ENCODE results near the gene SYNE1. TPM values are rescaled to one million over a fixed set of nuclear protein-coding genes. Genes with fewer than 3 reads are reported as not detected.
A peak's percentile ranks its signal among the peaks of the same experiment; 100 is the strongest.

The SYNE1 gene
- total RNA-seq, 1 experiment from 2014 or later, result 27.3 TPM

DNA sequence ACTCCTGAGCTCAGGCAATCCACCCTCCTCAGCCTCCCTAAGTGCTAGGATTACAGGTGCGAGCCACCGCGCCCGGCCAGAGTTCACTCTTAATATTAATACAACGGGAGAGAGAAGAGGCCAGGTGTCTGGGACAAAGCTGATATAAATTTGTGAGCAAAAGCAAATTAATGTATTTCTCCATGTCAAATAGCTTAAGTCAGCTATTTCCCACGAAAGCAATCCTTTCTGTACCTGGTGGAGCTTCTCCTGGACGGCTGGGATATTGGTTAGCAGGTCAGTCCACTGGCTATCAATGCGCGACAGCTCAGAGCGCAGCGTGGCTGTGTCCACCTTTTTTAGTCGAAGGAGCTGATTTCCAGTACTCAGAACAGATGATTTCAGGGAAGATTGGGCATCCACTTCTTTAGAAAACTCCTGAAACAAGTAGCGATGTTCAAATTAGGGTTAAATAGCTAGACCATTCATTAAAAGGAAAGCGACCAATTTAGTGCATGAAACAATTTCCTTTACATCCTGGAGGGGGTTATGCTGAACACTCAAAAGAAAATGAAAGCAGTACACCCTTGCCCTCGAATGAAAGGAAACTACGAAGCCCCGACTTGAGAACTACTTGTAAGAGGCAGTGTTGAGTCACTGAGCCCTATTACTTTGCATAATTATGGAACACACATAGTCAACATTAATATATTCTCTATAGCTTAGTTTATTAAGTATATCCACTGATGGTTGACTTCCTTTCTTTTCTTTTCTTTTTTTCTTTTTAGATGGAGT lies 403.4 kb downstream of the SYNE1 start:
- Histone ChIP-seq H3K4me3 (no peak overlapping the region), H3K9me3 (replicated peaks) (no peaks in the 10 kb centered on the region), H3K4me1 (0 out of 2 replicates have a peak, but pooled peaks cover 11% of the 10 kb centered on the region), H3K27ac (no peak overlapping the region), H3K27me3 (no peaks in the 10 kb centered on the region), H3K36me3 (peaks cover 14% of the 10 kb centered on the region)
- no peak for DNase-seq

DNA sequence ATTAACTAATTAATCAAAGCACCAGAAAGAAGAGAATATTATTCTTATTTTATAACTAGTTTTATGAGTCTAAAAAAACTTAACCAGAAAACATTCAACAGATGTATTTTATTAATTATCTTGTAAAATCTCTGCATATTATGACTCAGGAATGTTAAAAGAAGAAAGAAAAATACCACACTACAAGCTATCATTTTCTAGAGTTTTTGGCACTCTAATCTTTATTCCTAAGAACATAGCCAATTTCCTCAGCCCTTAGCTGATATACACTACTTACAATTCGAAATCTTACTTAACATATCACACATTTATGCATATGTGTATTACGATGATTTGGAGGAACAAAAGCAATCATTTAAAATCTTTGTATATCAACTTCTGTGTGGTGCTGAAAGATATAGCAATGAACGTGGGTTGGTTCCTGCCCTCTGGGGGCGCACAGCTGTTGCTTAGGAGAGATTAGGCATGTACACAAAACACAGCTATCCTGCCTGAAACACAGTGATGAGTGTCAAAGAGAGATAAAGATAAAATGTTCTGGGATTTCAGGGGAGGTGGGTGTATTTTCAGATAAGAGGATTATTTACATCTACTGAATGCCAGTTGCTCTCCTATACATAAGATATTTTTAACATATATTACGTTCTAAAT lies 404.5 kb downstream of the SYNE1 start:
- Histone ChIP-seq H3K27me3 (no peaks in the 10 kb centered on the region), H3K27ac (no peak overlapping the region), H3K4me1 (0 out of 2 replicates have a peak, but pooled peaks cover 11% of the 10 kb centered on the region), H3K4me3 (no peak overlapping the region), H3K9me3 (replicated peaks) (no peaks in the 10 kb centered on the region), H3K36me3 (peaks cover 16% of the 10 kb centered on the region)
- peak; percentile 62 to 72 for DNase-seq

DNA sequence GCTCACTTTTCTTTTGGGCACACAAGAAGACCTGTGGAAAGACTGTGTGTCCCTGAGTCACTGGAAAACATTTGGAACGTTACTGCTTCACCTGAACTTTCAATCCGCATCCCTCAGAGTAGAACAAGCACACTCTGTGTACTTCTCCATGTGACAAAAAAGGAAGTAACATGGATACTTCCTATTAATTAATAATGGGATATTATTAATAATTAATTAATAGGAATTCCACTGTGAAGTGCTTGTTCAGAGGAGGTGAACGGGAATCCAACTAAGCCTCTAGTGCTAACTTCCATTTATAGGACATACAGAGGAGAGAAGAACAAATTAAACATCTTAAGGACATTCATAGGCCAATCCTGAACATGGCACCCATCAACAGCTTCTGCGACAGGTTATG lies 407.8 kb downstream of the SYNE1 start:
- Histone ChIP-seq H3K4me1 (0 out of 2 replicates have a peak, but pooled peaks cover 11% of the 10 kb centered on the region), H3K27me3 (no peaks in the 10 kb centered on the region), H3K27ac (no peak overlapping the region), H3K36me3 (peaks cover 15% of the 10 kb centered on the region), H3K4me3 (no peak overlapping the region), H3K9me3 (replicated peaks) (no peaks in the 10 kb centered on the region)
- DNase-seq, result no peak

DNA sequence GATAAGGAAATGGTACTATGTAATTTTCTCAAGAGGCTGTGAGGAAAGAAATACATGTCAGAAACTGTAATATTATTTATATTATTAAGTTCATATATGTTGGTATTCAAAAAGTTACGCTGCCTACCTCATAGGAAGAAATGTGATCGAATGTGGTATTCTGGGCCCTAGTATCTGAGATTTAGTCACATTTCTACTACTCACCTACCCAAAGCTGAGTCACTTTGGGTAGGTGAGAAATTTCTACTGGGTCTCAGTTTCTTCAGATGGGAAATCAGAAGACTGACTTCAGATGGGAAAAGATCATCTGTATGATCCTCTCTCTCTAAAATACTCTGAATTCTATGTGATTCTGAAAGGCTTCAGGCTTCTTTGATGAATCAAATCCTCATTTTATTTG lies 411.0 kb downstream of the SYNE1 start:
- Histone ChIP-seq H3K4me1 (no peaks in the 10 kb centered on the region), H3K27me3 (no peaks in the 10 kb centered on the region), H3K9me3 (replicated peaks) (peaks cover 3% of the 10 kb centered on the region), H3K4me3 (no peak overlapping the region), H3K36me3 (peaks cover 33% of the 10 kb centered on the region), H3K27ac (no peak overlapping the region)
- DNase-seq, result no peak

DNA sequence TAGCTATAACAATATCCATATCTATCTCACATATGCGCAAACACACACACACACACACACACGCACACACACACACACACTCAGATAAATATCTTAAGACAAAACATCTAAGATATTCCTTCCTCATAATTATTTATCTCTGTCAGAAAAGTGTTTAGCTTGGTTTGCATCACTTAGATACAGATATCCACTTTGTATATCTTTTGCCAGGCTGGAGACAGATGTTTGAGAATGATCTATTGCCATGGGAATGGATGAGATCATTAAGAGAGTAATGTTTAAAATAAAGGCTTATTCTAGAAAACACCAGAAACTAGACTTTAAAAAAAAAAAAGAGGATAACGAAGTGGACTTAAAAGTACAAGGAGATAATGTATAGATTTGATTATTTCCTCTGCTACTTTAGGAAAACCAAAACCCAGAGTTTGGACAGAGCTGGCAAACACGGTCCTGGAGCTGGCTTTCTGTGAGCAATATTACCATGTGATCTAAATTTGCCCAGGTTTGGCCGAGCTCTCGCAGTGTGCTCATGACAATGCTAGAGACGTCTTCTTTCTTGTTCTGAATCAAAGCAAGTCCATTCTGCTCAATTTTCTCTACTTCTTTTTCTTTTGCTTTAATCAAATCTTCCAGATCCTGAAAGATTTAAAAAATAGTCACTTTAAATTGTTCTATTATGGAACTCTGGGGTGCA lies 411.8 kb downstream of the SYNE1 start:
- DNase-seq, result no peak

DNA sequence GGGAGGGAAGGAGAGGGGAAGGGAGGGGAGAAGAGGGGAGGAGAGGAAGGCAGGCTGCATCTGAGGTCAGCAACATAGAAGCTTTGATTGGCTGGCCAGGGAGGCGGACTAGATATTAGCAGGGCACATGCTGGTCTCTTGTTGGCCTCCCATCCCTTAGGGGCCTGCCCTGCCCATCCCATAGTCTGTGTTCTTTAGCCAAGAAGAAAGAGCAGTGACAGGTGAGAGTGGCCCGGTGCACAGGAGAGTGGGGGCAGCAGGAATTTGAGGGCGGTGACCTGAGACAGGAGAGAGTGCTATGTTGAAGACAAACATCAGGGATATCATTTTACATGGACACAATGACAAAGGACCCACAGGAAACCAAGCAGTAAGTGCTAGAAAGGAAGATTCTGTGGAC lies 413.5 kb downstream of the SYNE1 start:
- peaks cover 3% of the 10 kb centered on the region for H3K9me3 ChIP-seq (replicated peaks)
- H3K27ac ChIP-seq, result no peak overlapping the region
- H3K4me3 ChIP-seq, result no peak overlapping the region
- peaks cover 28% of the 10 kb centered on the region for H3K36me3 ChIP-seq
- no peaks in the 10 kb centered on the region for H3K4me1 ChIP-seq
- H3K27me3 ChIP-seq, result no peaks in the 10 kb centered on the region
- peak in 1 of 2 experiments; percentile 15 for DNase-seq

More for the DNA sequence above, 411.8 kb downstream of the SYNE1 start:
- H3K27ac ChIP-seq, result no peak overlapping the region
- no peaks in the 10 kb centered on the region for H3K4me1 ChIP-seq
- peaks cover 3% of the 10 kb centered on the region for H3K9me3 ChIP-seq (replicated peaks)
- no peak overlapping the region for H3K4me3 ChIP-seq
- H3K36me3 ChIP-seq, result peaks cover 31% of the 10 kb centered on the region
- H3K27me3 ChIP-seq, result no peaks in the 10 kb centered on the region

DNA sequence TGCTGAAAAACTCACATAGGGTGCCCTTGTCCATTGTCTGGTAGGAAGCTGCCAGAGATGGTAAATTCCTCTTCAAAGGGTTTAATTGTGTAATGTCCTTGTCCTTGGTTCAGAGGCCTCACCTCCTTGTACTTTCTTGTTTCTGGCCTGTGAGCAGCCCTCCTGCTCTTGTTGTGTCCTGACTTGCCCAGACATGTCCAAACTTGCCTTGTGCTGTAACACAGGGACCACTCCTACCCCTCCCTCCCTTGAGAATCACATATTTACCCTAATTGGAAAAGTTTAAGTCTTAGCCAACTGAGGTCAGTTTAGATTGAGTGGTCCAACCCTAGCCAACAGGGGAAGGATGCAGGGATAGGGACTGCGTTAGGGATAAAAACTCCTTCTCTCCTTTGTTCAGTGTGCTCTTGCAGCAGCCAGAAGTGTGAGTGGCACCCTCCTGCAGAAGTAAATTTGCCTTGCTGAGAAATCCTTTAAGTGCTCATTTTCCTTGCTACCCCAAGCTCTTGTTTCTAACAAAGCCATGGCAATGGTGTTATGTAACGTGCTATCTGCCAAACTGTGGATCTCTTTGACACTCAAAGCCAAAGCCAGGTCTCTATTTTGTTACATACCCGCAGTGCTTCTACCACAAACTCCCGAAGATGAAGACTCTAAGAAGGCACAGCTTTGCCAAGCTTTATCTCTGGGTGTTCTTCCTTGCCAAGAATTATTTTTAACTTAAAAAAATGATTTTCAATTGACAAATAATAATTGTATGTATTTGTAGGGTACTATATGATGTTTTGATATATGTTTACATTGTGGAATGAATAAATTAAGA lies 415.1 kb downstream of the SYNE1 start:
- Histone ChIP-seq H3K27ac (no peak overlapping the region), H3K27me3 (no peaks in the 10 kb centered on the region), H3K4me1 (no peaks in the 10 kb centered on the region), H3K9me3 (replicated peaks) (peaks cover 3% of the 10 kb centered on the region), H3K36me3 (peaks cover 27% of the 10 kb centered on the region), H3K4me3 (no peak overlapping the region)
- no peak for DNase-seq

DNA sequence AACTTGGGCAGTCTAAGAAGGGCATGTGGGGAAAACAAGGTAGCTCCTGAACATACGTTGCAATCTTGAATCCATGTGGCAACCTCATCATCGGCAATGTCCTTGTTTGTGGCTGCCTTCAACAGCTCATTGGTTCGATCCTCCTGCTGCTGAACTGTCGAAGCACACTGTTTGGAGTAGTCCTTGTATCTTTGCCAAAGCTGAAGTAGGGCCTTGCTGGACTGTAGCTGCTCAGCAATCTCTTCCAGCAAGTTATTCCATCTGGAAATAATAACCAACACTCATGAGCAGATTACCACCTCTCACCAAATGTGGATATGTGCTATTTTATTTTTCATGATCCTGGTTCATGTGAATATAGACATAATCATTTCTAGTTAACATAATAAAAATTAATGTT lies 416.4 kb downstream of the SYNE1 start:
- H3K27ac ChIP-seq, result no peak overlapping the region
- no peak overlapping the region for H3K4me3 ChIP-seq
- no peak for DNase-seq
- H3K9me3 ChIP-seq (replicated peaks), result peaks cover 3% of the 10 kb centered on the region
- H3K36me3 ChIP-seq, result peaks cover 27% of the 10 kb centered on the region
- no peaks in the 10 kb centered on the region for H3K27me3 ChIP-seq
- H3K4me1 ChIP-seq, result no peaks in the 10 kb centered on the region

DNA sequence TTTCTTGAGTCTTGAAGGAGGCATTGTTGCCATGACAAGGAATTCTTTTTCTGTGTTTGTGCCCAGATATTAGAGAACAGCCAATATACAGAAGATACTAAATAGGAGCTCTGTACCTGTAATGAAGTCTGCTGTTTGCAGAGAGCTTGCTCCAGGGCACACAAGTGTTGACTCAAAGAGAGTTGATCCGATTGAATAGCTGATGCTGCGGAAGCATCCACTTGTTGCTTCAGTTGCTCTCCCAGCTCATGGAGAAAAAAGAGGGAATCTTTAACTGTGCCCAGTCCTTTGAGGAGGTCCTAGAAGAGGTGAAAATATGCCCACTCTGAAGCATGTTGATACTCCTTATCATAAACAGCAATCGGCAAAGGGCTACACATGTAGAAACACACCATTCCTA lies 418.3 kb downstream of the SYNE1 start:
- Histone ChIP-seq H3K4me1 (no peaks in the 10 kb centered on the region), H3K9me3 (replicated peaks) (peaks cover 3% of the 10 kb centered on the region), H3K36me3 (peaks cover 20% of the 10 kb centered on the region), H3K27ac (no peak overlapping the region), H3K27me3 (no peaks in the 10 kb centered on the region), H3K4me3 (no peak overlapping the region)
- no peak for DNase-seq

DNA sequence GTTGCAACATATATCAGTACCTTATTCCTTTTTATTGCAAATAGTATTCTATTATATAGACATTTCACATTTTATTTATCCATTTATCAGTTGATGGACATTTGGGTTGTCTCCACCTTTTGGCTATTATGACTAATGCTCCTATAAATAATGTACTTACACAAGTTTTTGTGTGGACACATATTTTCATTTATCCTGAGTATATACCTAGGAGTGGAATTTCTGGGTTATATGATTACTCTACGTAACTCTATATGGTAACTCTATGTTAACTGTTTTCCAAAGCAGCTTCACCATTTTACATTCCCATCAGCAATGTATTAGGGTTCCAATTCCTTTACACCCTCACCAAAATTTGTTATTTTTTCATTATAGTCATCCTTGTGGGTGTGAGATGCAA lies 424.7 kb downstream of the SYNE1 start:
- no peak for DNase-seq
- H3K4me3 ChIP-seq, result no peak overlapping the region
- no peak overlapping the region for H3K27ac ChIP-seq
- H3K4me1 ChIP-seq, result no peaks in the 10 kb centered on the region
- H3K27me3 ChIP-seq, result no peaks in the 10 kb centered on the region
- peaks cover 9% of the 10 kb centered on the region for H3K36me3 ChIP-seq
- H3K9me3 ChIP-seq (replicated peaks), result 0 out of 2 replicates have a peak, but pooled peaks cover 2% of the 10 kb centered on the region

DNA sequence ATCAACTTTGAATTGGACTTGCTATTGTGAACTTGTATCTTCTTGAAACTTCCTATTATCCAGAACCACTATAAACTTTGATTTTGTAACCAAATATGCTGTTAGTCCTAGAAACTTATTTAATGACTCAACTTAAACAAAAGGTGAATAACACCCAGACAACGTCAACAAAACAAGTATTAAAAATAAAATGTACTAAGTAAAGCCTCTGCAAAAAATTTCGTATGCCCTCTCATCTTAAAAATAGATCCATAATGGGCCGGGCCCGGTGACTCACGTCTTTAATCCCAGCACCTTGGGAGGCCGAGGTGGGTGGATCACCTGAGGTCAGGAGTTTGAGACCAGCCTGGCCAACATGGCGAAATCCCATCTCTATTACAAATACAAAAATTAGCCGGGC lies 428.0 kb downstream of the SYNE1 start:
- H3K27ac ChIP-seq, result no peak overlapping the region
- H3K9me3 ChIP-seq (replicated peaks), result 0 out of 2 replicates have a peak, but pooled peaks cover 2% of the 10 kb centered on the region
- H3K4me1 ChIP-seq, result no peaks in the 10 kb centered on the region
- H3K27me3 ChIP-seq, result no peaks in the 10 kb centered on the region
- DNase-seq, result no peak
- H3K4me3 ChIP-seq, result no peak overlapping the region
- peaks cover 26% of the 10 kb centered on the region for H3K36me3 ChIP-seq

DNA sequence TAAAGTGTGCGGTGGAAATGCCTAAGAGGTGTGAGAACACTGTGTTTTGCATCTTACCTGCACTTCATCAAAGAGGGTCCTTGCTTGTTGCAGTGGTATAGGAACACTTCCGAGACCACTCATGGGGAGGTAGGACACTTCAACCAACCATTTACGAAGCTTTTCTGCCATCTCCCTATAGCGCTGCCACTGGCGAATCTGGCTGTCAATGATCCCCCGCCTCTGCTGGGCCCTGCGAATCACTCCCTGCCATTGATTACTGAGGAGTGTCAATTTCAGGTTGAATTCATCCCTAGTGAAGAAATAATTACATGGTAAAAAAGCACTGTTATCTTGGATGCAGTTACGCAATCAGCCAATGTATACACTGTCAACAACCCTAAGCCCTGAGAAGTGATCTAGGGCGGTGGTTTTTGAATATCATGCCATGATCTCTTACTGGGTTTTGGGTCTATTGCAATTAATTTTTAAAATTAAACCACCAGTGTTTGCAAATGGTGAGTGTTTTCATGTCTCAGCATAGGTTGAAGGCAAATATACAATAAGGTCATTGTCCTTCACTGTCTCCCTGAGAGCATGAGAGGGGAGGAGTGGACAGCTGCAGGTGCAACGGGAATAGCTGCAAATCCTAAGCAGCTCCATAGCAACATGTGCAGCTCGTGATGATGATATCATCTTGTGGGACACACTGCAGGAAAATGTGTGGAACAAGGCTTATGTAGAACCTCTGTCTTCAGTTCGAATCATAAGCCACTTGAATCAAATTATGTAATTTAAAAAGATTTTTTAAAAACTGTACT lies 429.0 kb downstream of the SYNE1 start:
- H3K9me3 ChIP-seq (replicated peaks), result no peaks in the 10 kb centered on the region
- H3K36me3 ChIP-seq, result peaks cover 21% of the 10 kb centered on the region
- no peak overlapping the region for H3K4me3 ChIP-seq
- H3K27me3 ChIP-seq, result no peaks in the 10 kb centered on the region
- no peaks in the 10 kb centered on the region for H3K4me1 ChIP-seq
- DNase-seq, result peak; percentile 6 to 38
- no peak overlapping the region for H3K27ac ChIP-seq

DNA sequence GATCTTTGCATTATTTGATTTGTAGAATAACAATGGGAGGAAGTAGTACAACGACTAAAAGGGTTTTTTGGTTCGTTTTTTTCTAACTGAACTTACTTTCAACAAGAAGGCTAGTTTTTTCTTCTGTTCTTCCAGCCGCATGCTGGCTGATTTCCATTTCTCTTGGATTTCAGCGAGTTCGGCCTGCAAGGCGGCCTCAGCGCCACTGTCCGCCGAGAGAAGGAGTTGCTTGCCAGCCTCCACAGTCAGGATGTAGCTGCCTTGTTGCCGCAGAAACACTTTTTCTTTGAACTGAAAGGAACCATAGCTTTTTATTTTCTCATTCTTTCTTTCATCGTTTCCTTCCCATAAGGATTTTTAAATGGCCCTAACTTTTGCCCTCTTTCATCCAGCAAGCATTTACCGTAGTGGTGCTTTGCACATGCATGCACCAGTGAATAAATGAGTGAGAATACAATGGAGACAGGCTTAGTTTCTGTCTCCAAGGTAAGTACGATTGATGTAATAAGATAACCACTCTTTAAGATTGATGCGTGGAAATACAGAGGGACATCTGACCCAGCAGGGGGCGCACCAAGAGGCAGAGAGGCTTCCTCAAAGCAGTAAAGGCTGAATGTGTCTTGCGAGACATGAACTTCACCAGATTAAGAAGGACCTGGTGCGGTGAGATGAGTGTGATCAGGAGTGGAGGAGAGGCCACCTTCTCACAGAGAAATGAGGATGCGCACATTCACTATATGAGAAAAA lies 430.9 kb downstream of the SYNE1 start:
- peak in 1 of 2 experiments; percentile 6 for DNase-seq
- H3K36me3 ChIP-seq, result peaks cover 21% of the 10 kb centered on the region
- H3K27me3 ChIP-seq, result no peaks in the 10 kb centered on the region

More for the DNA sequence above, 430.9 kb downstream of the SYNE1 start:
- no peaks in the 10 kb centered on the region for H3K4me1 ChIP-seq
- H3K27ac ChIP-seq, result no peak overlapping the region
- no peak overlapping the region for H3K4me3 ChIP-seq
- H3K9me3 ChIP-seq (replicated peaks), result no peaks in the 10 kb centered on the region

Measured in SJCRH30 (cell line).